ENCODE data around the gene CDK19.
A peak's percentile ranks its signal among the peaks of the same experiment; 100 is the strongest.

The CDK19 gene

GRCh38 chr6:110816677-110817076, 1.4 kb upstream of the CDK19 start:
- no peaks in the 10 kb centered on the region for H3K36me3 ChIP-seq (replicated peaks; ENCODE audit: insufficient read depth, low read length)
- peaks cover 15% of the 10 kb centered on the region for H3K4me1 ChIP-seq (ENCODE audit: low read length)
- peaks cover 27% of the 10 kb centered on the region for H3K79me2 ChIP-seq (ENCODE audit: low read length)
- peaks cover 14% of the 10 kb centered on the region for H3F3A ChIP-seq (ENCODE audit: insufficient read depth, low read length)
- peak overlapping the region; percentile 90; the same call in 1 of the 2 replicates for H3K27ac ChIP-seq (ENCODE audit: low read length)
- H2AFZ ChIP-seq (ENCODE audit: low read length): peak overlapping the region; percentile 47; the same call in 1 of the 2 replicates
- no peak for DNase-seq
- H3K4me2 ChIP-seq (ENCODE audit: low read depth, low read length): peak overlapping the region; percentile 71
- H3K9ac ChIP-seq (ENCODE audit: low read length): peak overlapping the region; percentile 56; the same call in 1 of the 2 replicates
- H3K9me3 ChIP-seq (replicated peaks; ENCODE audit: insufficient read depth, low read length): no peaks in the 10 kb centered on the region
- TF ChIP-seq, protein P1, sequence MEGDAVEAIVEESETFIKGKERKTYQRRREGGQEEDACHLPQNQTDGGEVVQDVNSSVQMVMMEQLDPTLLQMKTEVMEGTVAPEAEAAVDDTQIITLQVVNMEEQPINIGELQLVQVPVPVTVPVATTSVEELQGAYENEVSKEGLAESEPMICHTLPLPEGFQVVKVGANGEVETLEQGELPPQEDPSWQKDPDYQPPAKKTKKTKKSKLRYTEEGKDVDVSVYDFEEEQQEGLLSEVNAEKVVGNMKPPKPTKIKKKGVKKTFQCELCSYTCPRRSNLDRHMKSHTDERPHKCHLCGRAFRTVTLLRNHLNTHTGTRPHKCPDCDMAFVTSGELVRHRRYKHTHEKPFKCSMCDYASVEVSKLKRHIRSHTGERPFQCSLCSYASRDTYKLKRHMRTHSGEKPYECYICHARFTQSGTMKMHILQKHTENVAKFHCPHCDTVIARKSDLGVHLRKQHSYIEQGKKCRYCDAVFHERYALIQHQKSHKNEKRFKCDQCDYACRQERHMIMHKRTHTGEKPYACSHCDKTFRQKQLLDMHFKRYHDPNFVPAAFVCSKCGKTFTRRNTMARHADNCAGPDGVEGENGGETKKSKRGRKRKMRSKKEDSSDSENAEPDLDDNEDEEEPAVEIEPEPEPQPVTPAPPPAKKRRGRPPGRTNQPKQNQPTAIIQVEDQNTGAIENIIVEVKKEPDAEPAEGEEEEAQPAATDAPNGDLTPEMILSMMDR (IDR thresholded peaks at IDR 0.05; ENCODE audit: low read length): no peak
- TF ChIP-seq EZH2 (optimal IDR thresholded peaks at IDR 0.05; ENCODE audit: low read depth, low read length) (no peak), EZH2phosphoT487 (IDR thresholded peaks at IDR 0.05; ENCODE audit: low read length) (no peak)
- no peaks in the 10 kb centered on the region for H4K20me1 ChIP-seq (ENCODE audit: insufficient read depth, low read length)
- H3K4me3 ChIP-seq (ENCODE audit: low read length): no peak overlapping the region
- no peaks in the 10 kb centered on the region for H3K27me3 ChIP-seq (replicated peaks; ENCODE audit: insufficient read depth, low read length)
- no peaks in the 10 kb centered on the region for H3K9me2 ChIP-seq (replicated peaks; ENCODE audit: insufficient read depth, low read length)

DNA sequence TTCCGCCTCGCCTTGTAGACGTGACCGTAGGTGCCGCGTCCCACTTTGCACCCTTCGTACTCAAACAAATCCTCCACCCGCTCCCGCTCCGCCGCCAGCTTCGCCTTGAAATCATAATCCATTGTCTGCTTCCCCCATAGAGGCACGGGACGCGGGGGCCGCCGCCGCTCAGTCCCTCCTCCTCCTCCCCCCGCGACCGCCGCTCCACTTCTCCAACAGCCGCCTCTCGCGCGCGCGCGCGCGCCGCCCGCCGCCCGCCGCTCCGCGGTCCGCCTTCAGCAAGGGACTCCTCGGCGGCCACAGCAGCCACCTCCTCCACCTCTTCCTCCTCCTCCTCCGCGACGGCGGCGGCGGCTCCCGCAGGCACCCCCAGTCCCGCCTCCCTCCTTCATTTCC, 256 bp downstream of the CDK19 start:
- H2AFZ ChIP-seq (ENCODE audit: low read length): peak overlapping the region; percentile 97
- TF ChIP-seq, protein P1 (IDR thresholded peaks at IDR 0.05; ENCODE audit: low read length): no peak
- TF ChIP-seq EZH2phosphoT487 (IDR thresholded peaks at IDR 0.05; ENCODE audit: low read length): no peak
- no peak for TF ChIP-seq EZH2 (optimal IDR thresholded peaks at IDR 0.05; ENCODE audit: low read depth, low read length)
- no peaks in the 10 kb centered on the region for H3K36me3 ChIP-seq (replicated peaks; ENCODE audit: insufficient read depth, low read length)
- no peaks in the 10 kb centered on the region for H4K20me1 ChIP-seq (ENCODE audit: insufficient read depth, low read length)
- H3K9ac ChIP-seq (ENCODE audit: low read length): peak overlapping the region; percentile 81
- H3F3A ChIP-seq (ENCODE audit: insufficient read depth, low read length): peaks cover 14% of the 10 kb centered on the region
- H3K79me2 ChIP-seq (ENCODE audit: low read length): peaks cover 40% of the 10 kb centered on the region
- DNase-seq: no peak
- H3K27me3 ChIP-seq (replicated peaks; ENCODE audit: insufficient read depth, low read length): no peaks in the 10 kb centered on the region
- peaks cover 15% of the 10 kb centered on the region for H3K4me1 ChIP-seq (ENCODE audit: low read length)
- no peaks in the 10 kb centered on the region for H3K9me2 ChIP-seq (replicated peaks; ENCODE audit: insufficient read depth, low read length)
- H3K9me3 ChIP-seq (replicated peaks; ENCODE audit: insufficient read depth, low read length): no peaks in the 10 kb centered on the region
- peak overlapping the region; percentile 75 for H3K4me3 ChIP-seq (ENCODE audit: low read length)
- peak overlapping the region; percentile 90 for H3K27ac ChIP-seq (ENCODE audit: low read length)
- peak overlapping the region; percentile 71; the same call in 1 of the 2 replicates for H3K4me2 ChIP-seq (ENCODE audit: low read depth, low read length)

DNA sequence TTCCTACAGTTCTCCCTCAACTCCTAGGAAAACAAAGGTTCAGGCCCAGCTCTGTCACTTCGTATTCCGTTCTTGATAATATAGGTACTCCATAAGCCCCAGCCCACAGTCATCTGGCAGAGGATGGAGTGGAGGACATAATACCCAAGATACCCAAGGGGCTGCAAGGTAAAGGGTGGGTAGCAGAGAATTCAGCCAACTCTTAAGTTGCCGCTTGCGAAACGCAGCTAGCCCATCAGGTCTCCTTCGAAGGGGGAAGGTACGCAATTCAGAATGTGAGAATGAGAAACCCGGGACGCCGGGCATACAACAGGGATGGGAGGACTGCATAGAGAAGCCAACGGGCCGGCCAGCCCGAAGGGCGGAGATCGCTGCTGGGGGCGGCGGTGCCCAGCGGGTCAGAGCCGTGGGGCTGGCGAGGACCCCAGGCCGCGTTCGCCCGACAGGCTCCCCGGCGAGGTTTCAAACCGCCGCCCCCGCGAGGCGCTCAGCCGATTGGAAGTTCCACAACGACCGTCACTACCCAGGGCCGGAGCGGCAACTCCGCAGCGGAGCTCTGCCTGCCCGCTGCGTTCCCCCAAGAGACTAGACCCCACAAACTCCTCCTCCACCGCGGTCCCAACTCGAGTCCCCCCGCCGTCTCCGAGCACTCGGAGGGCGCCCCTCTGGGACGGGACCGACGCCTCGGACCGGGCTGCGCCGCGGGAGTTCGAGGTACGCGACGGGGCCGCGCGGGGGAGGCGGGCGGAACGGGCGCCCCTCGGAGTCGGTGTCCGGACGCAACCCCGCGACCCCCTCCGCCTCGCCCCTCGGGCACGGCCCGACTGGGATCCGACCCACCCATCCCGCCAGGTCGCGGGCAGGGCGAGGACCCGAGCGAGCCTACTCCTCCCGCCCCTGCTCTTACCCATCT, 911 bp downstream of the CDK19 start:
- peak overlapping the region; percentile 71 for H3K4me2 ChIP-seq (ENCODE audit: low read depth, low read length)
- H3K36me3 ChIP-seq (replicated peaks; ENCODE audit: insufficient read depth, low read length): no peaks in the 10 kb centered on the region
- no peaks in the 10 kb centered on the region for H3K27me3 ChIP-seq (replicated peaks; ENCODE audit: insufficient read depth, low read length)
- no peaks in the 10 kb centered on the region for H4K20me1 ChIP-seq (ENCODE audit: insufficient read depth, low read length)
- H3K9me3 ChIP-seq (replicated peaks; ENCODE audit: insufficient read depth, low read length): no peaks in the 10 kb centered on the region
- peak; percentile 43 for DNase-seq
- H3K9me2 ChIP-seq (replicated peaks; ENCODE audit: insufficient read depth, low read length): no peaks in the 10 kb centered on the region
- H3K4me1 ChIP-seq (ENCODE audit: low read length): peaks cover 15% of the 10 kb centered on the region
- peak overlapping the region; percentile 90 for H3K27ac ChIP-seq (ENCODE audit: low read length)
- H3K79me2 ChIP-seq (ENCODE audit: low read length): peaks cover 46% of the 10 kb centered on the region
- peak overlapping the region; percentile 97 for H2AFZ ChIP-seq (ENCODE audit: low read length)
- H3K9ac ChIP-seq (ENCODE audit: low read length): peak overlapping the region; percentile 81
- TF ChIP-seq, protein P1 (IDR thresholded peaks at IDR 0.05; ENCODE audit: low read length): no peak
- TF ChIP-seq EZH2phosphoT487 (IDR thresholded peaks at IDR 0.05; ENCODE audit: low read length) (no peak), EZH2 (optimal IDR thresholded peaks at IDR 0.05; ENCODE audit: low read depth, low read length) (no peak)
- peak overlapping the region; percentile 75 for H3K4me3 ChIP-seq (ENCODE audit: low read length)
- H3F3A ChIP-seq (ENCODE audit: insufficient read depth, low read length): peaks cover 14% of the 10 kb centered on the region

All from MM.1S (cell line).